Spleen (tissue), 7 donors: Measurements from ENCODE around the gene EHHADH.

Source experiments
- CTCF ChIP-seq, 11 experiments: fragments of 200-600 bp in 7 of 11; fragments of 450-650 bp in 4 of 11; sonication (generic) in 4 of 11; IDR thresholded peaks in 8 of 11; conservative IDR thresholded peaks in 3 of 11; 1 replicate in 7 of 11; 2 replicates in 4 of 11; pipeline versions ENCODE4 v1.4.0 to v1.8.0; 2016 to 2021; ENCODE audit warnings: antibody characterized with exemption in 11 of 11, inconsistent platforms in 4 of 11, mild to moderate bottlenecking in 1 of 11
- POLR2A ChIP-seq, 3 donors: fragments of 450-650 bp; IDR thresholded peaks; one replicate each; pipeline ENCODE4 v1.5.1; 2017; ENCODE audit warnings: antibody characterized with exemption in 3 of 3, mild to moderate bottlenecking in 1 of 3
- donor health status: DM: no; HTN: no; CAD: no; lungs with moderate emphysema.
- donor health status: DM: no; HTN: no; CAD: no.
- donor health status: DM: no; HTN: no; CAD: no.

GRCh38 chr3:185250653-185251052, 3.2 kb downstream of the EHHADH start:
- TF ChIP-seq CTCF (IDR thresholded peaks at IDR 0.05 in 8 of 11, conservative IDR thresholded peaks at IDR 0.05 in 3 of 11), result no peak
- TF ChIP-seq POLR2A (IDR thresholded peaks at IDR 0.05), result no peak
